HG02759 (cell line): ENCODE measurements around the gene ERBB4.

ENCODE experiments used
- ATAC-seq: cut with Tn5 transposase; IDR thresholded peaks from one replicate; pipeline ENCODE4 v1.9.1; 2021; ENCODE audit warnings: mild to moderate bottlenecking, moderate library complexity; ENCODE audit not compliant: unreplicated experiment

The ERBB4 gene

GRCh38 chr2:212364112-212364985, 174.3 kb downstream of the ERBB4 start:
- ATAC-seq: no peak

GRCh38 chr2:212361174-212361756, 177.3 kb downstream of the ERBB4 start:
- no peak for ATAC-seq

- no peak for ATAC-seq
Observed at GRCh38 chr2:212360068-212360460, 178.5 kb downstream of the ERBB4 start.

GRCh38 chr2:212359425-212360067, 179.1 kb downstream of the ERBB4 start:
- ATAC-seq: no peak

- no peak for ATAC-seq
Observed at GRCh38 chr2:212357606-212358005, 181.0 kb downstream of the ERBB4 start.

- ATAC-seq: no peak
Observed at GRCh38 chr2:212354382-212354781, 184.2 kb downstream of the ERBB4 start.

- no peak for ATAC-seq
Observed at GRCh38 chr2:212348501-212348900, 190.1 kb downstream of the ERBB4 start.

- ATAC-seq: no peak
Observed at GRCh38 chr2:212346865-212347264, 191.7 kb downstream of the ERBB4 start.

GRCh38 chr2:212345966-212346365, 192.6 kb downstream of the ERBB4 start:
- ATAC-seq: no peak

GRCh38 chr2:212344131-212344530, 194.5 kb downstream of the ERBB4 start:
- no peak for ATAC-seq

GRCh38 chr2:212343167-212343566, 195.4 kb downstream of the ERBB4 start:
- no peak for ATAC-seq

GRCh38 chr2:212337486-212338343, 200.9 kb downstream of the ERBB4 start:
- no peak for ATAC-seq

- no peak for ATAC-seq
Observed at GRCh38 chr2:212337036-212337435, 201.6 kb downstream of the ERBB4 start.

- no peak for ATAC-seq
Observed at GRCh38 chr2:212330263-212330662, 208.3 kb downstream of the ERBB4 start.

- ATAC-seq: no peak
Observed at GRCh38 chr2:212328712-212329496, 209.7 kb downstream of the ERBB4 start.

- ATAC-seq: no peak
Observed at GRCh38 chr2:212328136-212328535, 210.5 kb downstream of the ERBB4 start.

GRCh38 chr2:212327171-212327809, 211.3 kb downstream of the ERBB4 start:
- ATAC-seq: no peak

- ATAC-seq: no peak
Observed at GRCh38 chr2:212318636-212319035, 220.0 kb downstream of the ERBB4 start.

- ATAC-seq: no peak
Observed at GRCh38 chr2:212314680-212315079, 223.9 kb downstream of the ERBB4 start.
